GM19238 (cell line): ENCODE data around the gene ATL1.
"Not testable (repeated sequence)": the region's sequence is repeated elsewhere in the genome, so short reads cannot be mapped to it uniquely, and the experiment has no call there.

ENCODE experiments used
- DNase-seq: peaks from one replicate; pipeline ENCODE4 v3.0.0; 2011; ENCODE audit warnings: low spot score; ENCODE audit not compliant: insufficient read length

Gene ATL1

GRCh38 chr14:50534416-50534815, 25.5 kb upstream of the ATL1 start:
- DNase-seq: no peak

DNA sequence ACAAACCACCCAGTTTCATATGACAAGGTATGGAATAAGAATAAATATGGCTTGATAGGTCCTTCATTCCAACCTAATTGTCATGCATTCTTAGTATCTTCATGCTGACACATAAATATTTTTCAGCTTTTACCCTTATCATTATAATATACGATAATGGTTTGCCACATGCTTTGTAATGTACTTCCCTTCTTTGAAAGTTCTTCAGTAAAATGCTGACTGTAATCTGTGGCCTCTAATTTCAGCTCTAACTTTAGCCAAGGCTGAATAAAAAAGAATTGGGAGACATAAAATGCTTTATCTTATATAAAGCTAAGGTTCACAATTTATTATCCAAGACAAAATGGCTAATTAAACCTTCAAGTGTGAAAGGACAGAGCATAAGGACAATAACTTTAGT, 24.9 kb upstream of the ATL1 start:
- no peak for DNase-seq

DNA sequence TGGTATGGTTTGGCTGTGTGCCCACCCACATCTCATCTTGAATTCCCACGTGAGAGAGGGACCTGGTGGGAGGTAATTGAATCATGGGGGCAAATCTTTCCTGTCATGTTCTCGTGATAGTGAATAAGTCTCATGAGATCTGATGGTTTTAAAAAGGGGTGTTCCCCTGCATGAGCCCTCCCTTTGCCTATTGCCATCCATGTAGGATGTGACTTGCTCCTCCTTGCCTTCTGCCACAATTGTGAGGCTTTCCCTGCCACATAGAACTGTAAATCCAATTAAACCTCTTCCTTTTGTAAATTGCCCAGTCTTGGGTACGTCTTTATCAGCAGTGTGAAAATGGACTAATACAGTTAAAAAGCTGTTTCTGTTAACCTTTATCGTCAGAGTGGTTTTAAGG, 21.9 kb upstream of the ATL1 start:
- not testable (repeated sequence) for DNase-seq

DNA sequence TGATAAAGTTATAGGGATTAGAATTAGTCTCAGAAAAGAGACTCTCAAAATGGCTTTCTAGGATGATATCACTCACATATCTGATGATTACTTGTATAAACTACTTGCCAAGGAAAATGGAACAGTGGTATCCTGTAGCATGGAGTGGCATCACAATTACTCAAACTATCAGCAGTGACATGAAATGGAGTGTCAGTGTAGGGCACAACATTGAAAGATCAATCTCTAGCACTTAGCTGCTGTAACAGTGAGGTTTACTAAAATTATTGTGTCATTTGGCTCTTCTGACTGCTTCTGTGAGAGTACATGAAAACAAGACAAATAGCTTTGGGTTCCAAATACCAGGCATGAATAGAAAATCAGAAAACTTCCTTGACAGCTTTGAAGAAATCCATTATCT, 20.9 kb upstream of the ATL1 start:
- DNase-seq: no peak

DNA sequence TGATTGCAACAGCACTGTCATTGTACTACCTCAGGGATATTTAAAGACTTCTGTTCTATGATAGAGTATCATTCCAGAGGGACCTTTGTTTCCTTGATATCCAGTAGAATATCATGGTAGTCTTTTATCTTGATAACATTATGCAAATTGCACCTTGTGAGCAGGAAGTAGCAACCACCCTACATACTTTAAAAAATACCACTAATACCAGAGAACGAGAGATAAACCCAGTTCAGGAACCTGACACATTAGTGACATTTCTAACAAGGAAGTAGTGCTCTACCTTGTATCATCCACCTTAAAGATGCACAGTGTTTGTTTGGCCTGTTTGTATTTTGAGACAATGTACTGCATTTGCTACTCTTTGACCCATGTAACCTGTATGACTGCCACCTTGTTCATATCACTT, 18.8 kb upstream of the ATL1 start:
- no peak for DNase-seq

DNA sequence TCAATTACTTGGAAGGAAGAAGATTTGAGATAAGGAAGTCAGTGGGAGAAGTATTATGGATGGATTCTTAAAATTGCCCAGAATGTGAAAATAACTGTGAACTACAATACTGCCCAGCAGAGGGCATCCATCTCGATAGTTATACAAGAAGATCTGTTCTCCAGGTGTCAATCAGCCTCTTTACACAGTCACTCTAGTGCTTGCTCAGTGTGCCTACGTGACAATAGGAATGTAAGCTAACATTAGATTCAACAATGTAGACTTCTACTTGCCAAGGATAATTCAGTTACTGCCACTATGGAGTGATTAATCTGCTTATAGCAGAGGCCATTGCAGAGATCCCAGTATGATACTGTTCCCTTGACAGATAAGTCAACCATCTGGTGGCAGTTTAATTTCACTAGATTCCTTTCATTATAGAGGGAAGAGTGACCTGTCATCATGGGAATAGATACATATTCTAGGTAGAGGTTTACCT, 17.0 kb upstream of the ATL1 start:
- DNase-seq: no peak

GRCh38 chr14:50544911-50545310, 15.0 kb upstream of the ATL1 start:
- DNase-seq: no peak

DNA sequence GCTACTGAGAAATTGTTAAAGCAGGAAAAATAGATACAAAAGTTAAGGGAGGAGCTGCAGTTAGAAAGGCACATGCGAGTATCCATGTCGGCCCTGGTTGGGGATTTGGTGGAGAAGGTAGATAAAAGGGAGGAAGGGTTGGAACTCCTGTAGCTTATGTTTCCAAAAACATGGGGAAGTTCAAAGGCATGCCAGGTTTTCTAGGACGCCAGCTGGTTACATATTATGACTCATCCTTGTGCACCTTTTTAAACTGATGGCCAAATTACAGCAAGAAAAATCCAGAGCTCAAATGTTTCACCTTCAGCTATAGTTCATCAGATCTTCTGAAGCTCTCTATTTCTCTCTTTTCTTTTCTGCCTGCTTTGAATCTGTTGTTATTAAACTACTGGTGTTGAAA, 14.3 kb upstream of the ATL1 start:
- DNase-seq: no peak

DNA sequence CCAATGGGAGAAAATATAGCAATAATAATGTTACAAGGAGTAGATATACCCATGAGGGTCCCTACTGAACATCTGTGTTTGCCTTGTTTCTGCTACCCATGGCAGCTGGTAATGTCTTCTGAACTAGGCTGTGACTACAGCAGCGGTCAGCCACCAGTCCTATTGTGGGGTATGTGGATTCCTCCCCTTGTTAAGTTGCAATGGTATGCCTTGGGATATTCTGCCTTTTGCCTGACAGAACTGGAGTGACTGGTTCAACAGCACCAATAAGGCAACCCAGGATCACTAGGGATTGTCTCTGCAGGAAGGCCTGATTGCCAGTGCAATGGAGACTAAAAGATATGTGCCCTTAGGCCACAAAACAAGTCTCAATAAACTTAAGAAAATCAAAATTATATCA, 9.7 kb upstream of the ATL1 start:
- DNase-seq: no peak

GRCh38 chr14:50551877-50552276, 8.1 kb upstream of the ATL1 start:
- no peak for DNase-seq

DNA sequence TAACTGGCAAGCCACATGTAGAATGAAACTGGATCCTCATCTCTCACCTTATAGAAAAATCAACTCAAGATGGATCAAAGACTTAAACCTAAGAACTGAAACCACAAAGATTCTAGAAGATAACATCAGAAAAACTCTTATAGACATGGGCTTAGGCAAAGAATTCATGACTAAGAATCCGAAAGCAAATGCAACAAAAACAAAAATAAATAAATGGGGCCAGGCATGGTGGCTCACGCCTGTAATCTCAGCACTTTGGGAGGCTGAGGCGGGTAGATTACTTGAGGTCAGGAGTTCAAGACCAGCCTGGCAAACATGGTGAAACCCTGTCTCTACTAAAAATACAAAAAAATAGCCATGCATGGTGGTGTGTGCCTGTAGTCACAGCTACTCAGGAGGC, 7.1 kb upstream of the ATL1 start:
- DNase-seq: not testable (repeated sequence)

DNA sequence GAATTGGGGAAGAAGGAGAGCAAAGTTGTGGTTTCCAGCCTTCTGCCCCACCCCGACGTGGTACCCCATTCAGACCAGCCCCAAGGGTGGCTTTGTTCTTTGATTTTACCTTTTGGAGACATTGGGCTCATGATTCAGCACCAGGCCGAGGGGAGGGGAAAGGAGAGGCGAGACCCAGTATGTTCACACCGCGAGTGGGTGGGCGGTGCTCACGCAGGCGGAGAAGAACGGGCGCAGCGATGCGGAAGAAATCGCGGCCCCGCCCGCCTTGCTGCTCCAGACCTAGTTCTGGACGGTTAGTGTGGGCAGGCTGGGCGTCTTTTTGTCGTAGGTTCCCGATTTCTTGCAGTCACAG, 963 bp downstream of the ATL1 start:
- no peak for DNase-seq

DNA sequence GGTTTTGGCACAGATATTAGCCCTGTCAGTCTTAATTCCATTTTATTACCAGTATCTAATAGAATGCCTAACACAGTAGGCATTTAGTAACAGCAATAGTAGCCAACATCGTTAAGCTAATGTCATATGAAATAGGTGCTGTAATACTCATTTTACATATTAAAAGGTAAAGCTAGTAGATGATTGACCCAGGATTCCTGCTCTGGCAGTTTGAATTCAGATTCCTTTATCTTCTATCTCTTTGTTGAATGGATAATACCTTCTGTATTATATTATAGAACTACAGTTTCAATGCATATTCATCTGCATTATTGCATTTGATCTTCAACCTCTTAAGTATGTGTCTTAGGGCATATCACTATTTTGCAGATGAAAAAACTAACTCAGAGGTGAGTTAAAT, 2.9 kb downstream of the ATL1 start:
- no peak for DNase-seq

- no peak for DNase-seq
Observed at GRCh38 chr14:50569714-50570274, 9.8 kb downstream of the ATL1 start.

GRCh38 chr14:50573862-50574261, 13.9 kb downstream of the ATL1 start:
- DNase-seq: no peak

DNA sequence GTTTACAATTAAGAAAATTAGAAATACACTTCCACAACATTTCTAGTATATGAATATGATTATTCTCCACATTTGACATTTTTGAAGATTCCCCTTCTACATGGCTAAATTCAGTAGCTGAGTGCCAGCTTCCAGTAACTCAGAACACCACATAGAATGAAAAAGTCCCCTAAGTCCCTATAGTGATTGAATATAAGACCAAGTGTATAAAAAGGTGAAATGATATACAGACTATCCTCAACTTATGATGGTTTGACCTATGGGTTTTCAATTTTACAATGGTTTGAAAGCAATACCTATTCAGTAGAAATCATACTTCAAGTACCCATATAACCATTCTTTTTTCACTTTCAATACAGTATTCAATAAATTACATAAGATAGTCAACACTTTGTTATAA, 15.8 kb downstream of the ATL1 start:
- DNase-seq: no peak

DNA sequence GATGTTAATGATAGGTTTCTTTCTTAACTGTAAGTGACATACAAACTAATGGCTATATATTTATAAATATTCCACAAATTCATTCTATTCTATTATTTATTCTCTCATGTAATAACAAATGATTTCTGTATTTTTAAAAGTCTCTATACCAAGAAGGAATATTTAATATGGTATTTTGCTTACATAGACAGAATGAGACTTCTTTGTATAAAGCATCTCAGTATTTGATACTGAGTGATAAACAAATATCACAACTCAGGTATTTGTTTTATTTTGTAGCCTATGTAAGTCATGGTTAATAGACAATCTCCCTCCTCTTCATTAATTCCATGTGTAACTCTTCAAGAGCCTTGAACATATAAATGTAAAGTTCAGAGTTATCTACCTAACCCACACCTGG, 18.0 kb downstream of the ATL1 start:
- no peak for DNase-seq

GRCh38 chr14:50578433-50578832, 18.5 kb downstream of the ATL1 start:
- no peak for DNase-seq

GRCh38 chr14:50590464-50590863, 30.5 kb downstream of the ATL1 start:
- no peak for DNase-seq

DNA sequence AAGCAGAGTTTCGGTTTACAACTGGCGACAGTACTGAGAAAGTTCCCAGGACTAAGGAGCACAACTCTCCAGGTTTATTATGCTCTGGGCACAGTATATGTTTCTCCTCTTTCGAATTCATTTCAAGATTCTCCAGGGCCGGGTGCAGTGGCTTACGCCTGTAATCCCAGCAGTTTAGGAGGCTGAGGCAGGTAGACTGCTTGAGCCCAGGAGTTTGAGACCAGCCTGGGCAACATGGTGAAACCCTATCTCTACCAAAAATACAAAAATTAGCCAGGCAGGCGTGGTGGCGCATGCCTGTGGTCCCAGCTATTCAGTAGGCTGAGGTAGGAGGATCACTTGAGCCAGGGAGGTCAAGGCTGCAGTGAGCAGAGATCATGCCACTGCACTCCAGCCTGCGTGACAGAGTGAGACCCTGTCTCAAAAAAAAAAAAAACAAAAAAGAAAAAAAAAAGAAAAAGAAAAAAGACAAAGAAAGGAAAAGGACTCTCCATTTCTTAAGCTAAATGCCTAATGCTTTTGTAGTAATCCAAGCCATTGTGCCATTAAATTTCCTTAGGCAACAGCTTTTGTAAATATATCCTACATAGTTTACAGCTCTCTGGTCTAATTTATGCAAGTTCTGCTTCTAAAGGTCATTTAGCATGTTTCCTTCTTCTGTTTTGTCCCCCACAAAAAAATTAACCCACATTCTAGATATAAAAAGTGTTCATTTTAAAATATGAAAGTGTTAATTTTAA, 34.8 kb downstream of the ATL1 start:
- DNase-seq: no peak

- no peak for DNase-seq
Observed at GRCh38 chr14:50598765-50599164, 38.8 kb downstream of the ATL1 start.

GRCh38 chr14:50599700-50600444, 39.9 kb downstream of the ATL1 start:
- no peak for DNase-seq

- no peak for DNase-seq
Observed at GRCh38 chr14:50600849-50601248, 40.9 kb downstream of the ATL1 start.
